HT-29 (cell line): ENCODE data around the gene LSM14B. TPM values are rescaled to one million over a fixed set of nuclear protein-coding genes. Genes with fewer than 3 reads are reported as not detected.
"Not testable (repeated sequence)": the region's sequence is repeated elsewhere in the genome, so short reads cannot be mapped to it uniquely, and the experiment has no call there.

Source experiments
- DNase-seq: peaks from one replicate; pipeline ENCODE4 v3.0.0-alpha.2; 2015; ENCODE audit warnings: low spot score
- total RNA-seq: library from RNA; depleted of rRNA; stranded (reverse); fragments of >200 nt; shearing (Covaris generic); gene quantifications from 2 replicates; pipeline ENCODE4 v1.2.3, GENCODE V29; 2014

LSM14B gene
- total RNA-seq, 1 experiment from 2014 or later, result 80.0 TPM

- DNase-seq, result no peak
Observed at GRCh38 chr20:62112368-62112767, 9.9 kb upstream of the LSM14B start.

- DNase-seq, result no peak
Observed at GRCh38 chr20:62114894-62115293, 7.4 kb upstream of the LSM14B start.

GRCh38 chr20:62115800-62116407, 6.4 kb upstream of the LSM14B start:
- DNase-seq, result not testable (repeated sequence)

GRCh38 chr20:62116558-62117361, 5.5 kb upstream of the LSM14B start:
- no peak for DNase-seq

- DNase-seq, result no peak
Observed at GRCh38 chr20:62117362-62117646, 5.0 kb upstream of the LSM14B start.

GRCh38 chr20:62117658-62118057, 4.6 kb upstream of the LSM14B start:
- no peak for DNase-seq

GRCh38 chr20:62118113-62119043, 3.9 kb upstream of the LSM14B start:
- DNase-seq, result no peak

- no peak for DNase-seq
Observed at GRCh38 chr20:62119115-62119514, 3.2 kb upstream of the LSM14B start.

- no peak for DNase-seq
Observed at GRCh38 chr20:62119591-62120364, 2.5 kb upstream of the LSM14B start.

- no peak for DNase-seq
Observed at GRCh38 chr20:62120365-62120762, 1.9 kb upstream of the LSM14B start.

GRCh38 chr20:62120990-62121775, 1.1 kb upstream of the LSM14B start:
- DNase-seq, result peak; percentile 85

GRCh38 chr20:62122654-62123449, 577 bp downstream of the LSM14B start:
- DNase-seq, result peak; percentile 47

- DNase-seq, result no peak
Observed at GRCh38 chr20:62123450-62124118, 1.3 kb downstream of the LSM14B start.

GRCh38 chr20:62126141-62126540, 3.9 kb downstream of the LSM14B start:
- no peak for DNase-seq

GRCh38 chr20:62127799-62128198, 5.5 kb downstream of the LSM14B start:
- no peak for DNase-seq

GRCh38 chr20:62128502-62128901, 6.2 kb downstream of the LSM14B start:
- DNase-seq, result no peak

GRCh38 chr20:62129731-62130531, 7.7 kb downstream of the LSM14B start:
- DNase-seq, result no peak

GRCh38 chr20:62131560-62132320, 9.5 kb downstream of the LSM14B start:
- no peak for DNase-seq
